ENCODE results near the gene LRP1. TPM values are rescaled to one million over a fixed set of nuclear protein-coding genes. Genes with fewer than 3 reads are reported as not detected.

The LRP1 gene
- total RNA-seq, 1 donor from 2014 or later = 62.7 TPM

GRCh38 chr12:57210926-57211692, 82.8 kb downstream of the LRP1 start:
- no peak overlapping the region for H3K4me3 Mint-ChIP-seq
- no peaks in the 10 kb centered on the region for H3K36me3 Mint-ChIP-seq (ENCODE audit: low read depth)
- no peaks in the 10 kb centered on the region for H3K9me3 Mint-ChIP-seq
- H3K27ac Mint-ChIP-seq (ENCODE audit: unreplicated experiment) = no peak overlapping the region
- peaks cover 21% of the 10 kb centered on the region for H3K4me1 Mint-ChIP-seq
- DNase-seq (ENCODE audit: low read depth, low spot score) = no peak
- peaks cover 32% of the 10 kb centered on the region for H3K27me3 Mint-ChIP-seq (ENCODE audit: low read depth)
- no peak for TF ChIP-seq CTCF (conservative IDR thresholded peaks at IDR 0.05)

GRCh38 chr12:57211791-57212700, 83.8 kb downstream of the LRP1 start:
- H3K4me1 Mint-ChIP-seq = peaks cover 21% of the 10 kb centered on the region
- TF ChIP-seq CTCF (conservative IDR thresholded peaks at IDR 0.05) = no peak
- H3K27ac Mint-ChIP-seq (ENCODE audit: unreplicated experiment) = no peak overlapping the region

GRCh38 chr12:57212701-57213057, 84.4 kb downstream of the LRP1 start:
- Mint-ChIP-seq H3K9me3 (no peaks in the 10 kb centered on the region), H3K4me3 (no peak overlapping the region), H3K4me1 (peaks cover 27% of the 10 kb centered on the region), H3K27me3 (ENCODE audit: low read depth) (peaks cover 43% of the 10 kb centered on the region), H3K27ac (ENCODE audit: unreplicated experiment) (no peak overlapping the region), H3K36me3 (ENCODE audit: low read depth) (no peaks in the 10 kb centered on the region)
- no peak for TF ChIP-seq CTCF (conservative IDR thresholded peaks at IDR 0.05)
- no peak for DNase-seq (ENCODE audit: low read depth, low spot score)

More at GRCh38 chr12:57211791-57212700, 83.8 kb downstream of the LRP1 start:
- Mint-ChIP-seq H3K36me3 (ENCODE audit: low read depth) (no peaks in the 10 kb centered on the region), H3K4me3 (no peak overlapping the region), H3K9me3 (no peaks in the 10 kb centered on the region), H3K27me3 (ENCODE audit: low read depth) (peaks cover 37% of the 10 kb centered on the region)
- DNase-seq (ENCODE audit: low read depth, low spot score) = no peak

GRCh38 chr12:57213058-57213715, 84.9 kb downstream of the LRP1 start:
- H3K27me3 Mint-ChIP-seq (ENCODE audit: low read depth) = peaks cover 49% of the 10 kb centered on the region

More at GRCh38 chr12:57213058-57213715, 84.9 kb downstream of the LRP1 start:
- peak; percentile 93 for TF ChIP-seq CTCF (conservative IDR thresholded peaks at IDR 0.05)
- peak; percentile 87 for DNase-seq (ENCODE audit: low read depth, low spot score)
- peak overlapping the region; percentile 42 for H3K4me3 Mint-ChIP-seq
- H3K4me1 Mint-ChIP-seq = peaks cover 28% of the 10 kb centered on the region
- H3K27ac Mint-ChIP-seq (ENCODE audit: unreplicated experiment) = no peak overlapping the region
- no peaks in the 10 kb centered on the region for H3K9me3 Mint-ChIP-seq
- no peaks in the 10 kb centered on the region for H3K36me3 Mint-ChIP-seq (ENCODE audit: low read depth)

Data from neural crest cell (in vitro differentiated cells).